Measurements from ENCODE around the gene SFI1. TPM values are rescaled to one million over a fixed set of nuclear protein-coding genes. Genes with fewer than 3 reads are reported as not detected.
A peak's percentile ranks its signal among the peaks of the same experiment; 100 is the strongest.

The SFI1 gene
- total RNA-seq, 1 experiment from 2014 or later = 61.6 TPM

DNA sequence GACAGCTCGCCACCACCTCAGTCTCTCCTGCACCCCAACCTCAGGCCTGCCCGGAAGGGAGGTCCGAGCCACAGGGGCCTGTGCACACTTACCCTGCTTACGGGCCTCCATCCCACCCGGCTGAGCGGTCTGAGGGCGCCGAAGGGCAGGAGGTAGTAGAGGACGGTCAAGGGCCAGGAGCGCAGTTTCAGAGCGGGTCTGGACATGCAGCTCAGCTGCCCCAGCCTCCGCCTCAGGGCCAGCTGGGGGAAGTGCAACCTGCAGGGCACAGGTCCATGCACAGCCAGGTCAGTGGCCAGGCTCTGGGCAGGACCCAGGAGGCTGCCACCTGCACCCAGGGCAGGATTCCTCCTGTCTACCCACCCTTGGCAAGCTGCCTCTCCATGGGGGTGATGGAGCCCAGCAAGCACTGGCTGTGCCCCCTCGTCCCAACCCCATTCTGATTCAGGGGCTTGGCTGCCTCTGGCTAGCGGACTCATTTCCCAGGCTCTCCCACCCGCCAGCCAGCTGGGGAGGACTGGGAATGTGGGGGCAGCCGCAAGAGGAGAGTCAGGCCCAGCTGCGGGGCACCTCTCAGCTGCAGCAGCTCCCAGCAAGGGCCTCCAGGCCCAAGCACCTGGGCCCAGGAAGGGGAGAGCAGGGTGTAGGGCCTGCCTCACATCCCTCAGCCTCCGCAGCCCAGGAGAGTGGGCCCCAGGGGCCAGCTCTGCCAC is 127.4 kb downstream of the SFI1 start:
- Histone ChIP-seq H3K27me3 (replicated peaks; ENCODE audit: insufficient read depth, low read depth, low read length, poor library complexity) (no peaks in the 10 kb centered on the region), H3K4me3 (ENCODE audit: low read depth, low read length, poor library complexity, severe bottlenecking) (no peak overlapping the region), H3K36me3 (ENCODE audit: insufficient read depth, low read length, poor library complexity, severe bottlenecking) (peaks cover 14% of the 10 kb centered on the region), H3K4me1 (ENCODE audit: insufficient read depth, low read length, poor library complexity, severe bottlenecking) (no peaks in the 10 kb centered on the region), H3K27ac (ENCODE audit: low read depth, low read length, poor library complexity, severe bottlenecking) (no peak overlapping the region), H3K9me3 (ENCODE audit: low read depth, low read length, poor library complexity, severe bottlenecking) (no peaks in the 10 kb centered on the region)
- intact Hi-C loops (cut with micrococcal nuclease; ENCODE audit: unreplicated experiment) = no loop called here
- BruUV-seq (replicated peaks) = no TSS peak
- DNase-seq (ENCODE audit: low spot score) = no peak
- ChIA-PET CTCF (no interaction called here), POLR2A (ENCODE audit: low non-redundant PET) (interaction anchor here (0.6 kb wide), 1 partner anchor 63 kb away, joined by 10 read pairs; no protein-coding TSS in a partner anchor)
- TF ChIP-seq EZH2 (IDR thresholded peaks at IDR 0.05; ENCODE audit: borderline replicate concordance, low read depth, low read length, poor library complexity, severe bottlenecking) = no peak
- TF ChIP-seq, protein P1, sequence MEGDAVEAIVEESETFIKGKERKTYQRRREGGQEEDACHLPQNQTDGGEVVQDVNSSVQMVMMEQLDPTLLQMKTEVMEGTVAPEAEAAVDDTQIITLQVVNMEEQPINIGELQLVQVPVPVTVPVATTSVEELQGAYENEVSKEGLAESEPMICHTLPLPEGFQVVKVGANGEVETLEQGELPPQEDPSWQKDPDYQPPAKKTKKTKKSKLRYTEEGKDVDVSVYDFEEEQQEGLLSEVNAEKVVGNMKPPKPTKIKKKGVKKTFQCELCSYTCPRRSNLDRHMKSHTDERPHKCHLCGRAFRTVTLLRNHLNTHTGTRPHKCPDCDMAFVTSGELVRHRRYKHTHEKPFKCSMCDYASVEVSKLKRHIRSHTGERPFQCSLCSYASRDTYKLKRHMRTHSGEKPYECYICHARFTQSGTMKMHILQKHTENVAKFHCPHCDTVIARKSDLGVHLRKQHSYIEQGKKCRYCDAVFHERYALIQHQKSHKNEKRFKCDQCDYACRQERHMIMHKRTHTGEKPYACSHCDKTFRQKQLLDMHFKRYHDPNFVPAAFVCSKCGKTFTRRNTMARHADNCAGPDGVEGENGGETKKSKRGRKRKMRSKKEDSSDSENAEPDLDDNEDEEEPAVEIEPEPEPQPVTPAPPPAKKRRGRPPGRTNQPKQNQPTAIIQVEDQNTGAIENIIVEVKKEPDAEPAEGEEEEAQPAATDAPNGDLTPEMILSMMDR (conservative IDR thresholded peaks at IDR 0.05; ENCODE audit: low read depth, low read length) = no peak

DNA sequence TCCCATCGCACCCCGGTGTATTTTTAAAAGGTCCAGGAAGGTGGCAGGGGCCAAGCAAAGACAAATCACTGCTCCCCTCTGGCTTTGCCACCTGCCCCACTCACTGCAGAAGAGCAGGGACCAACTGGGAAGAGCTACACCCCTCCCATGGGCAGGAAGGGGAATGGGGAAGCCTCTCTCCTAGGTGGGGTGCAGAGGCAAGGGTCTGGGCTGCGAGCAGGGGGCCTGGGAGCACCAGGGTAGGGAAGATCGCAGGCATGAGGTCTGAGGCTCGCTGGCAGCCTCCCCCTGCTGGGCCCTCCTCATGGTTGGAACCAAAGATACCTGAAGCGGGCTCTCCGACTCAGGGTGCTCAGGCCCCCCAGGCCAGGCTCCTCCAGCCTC is 128.9 kb downstream of the SFI1 start:
- intact Hi-C loops (cut with micrococcal nuclease; ENCODE audit: unreplicated experiment) = no loop called here
- no peak overlapping the region for H3K4me3 ChIP-seq (ENCODE audit: low read depth, low read length, poor library complexity, severe bottlenecking)
- no peak for DNase-seq (ENCODE audit: low spot score)
- ChIA-PET CTCF (no interaction called here), POLR2A (ENCODE audit: low non-redundant PET) (interaction anchor here (0.6 kb wide), 1 partner anchor 897 kb away, joined by 3 read pairs; no protein-coding TSS in a partner anchor)
- TF ChIP-seq EZH2 (IDR thresholded peaks at IDR 0.05; ENCODE audit: borderline replicate concordance, low read depth, low read length, poor library complexity, severe bottlenecking) = no peak
- TF ChIP-seq, protein P1 (conservative IDR thresholded peaks at IDR 0.05; ENCODE audit: low read depth, low read length) = no peak
- H3K4me1 ChIP-seq (ENCODE audit: insufficient read depth, low read length, poor library complexity, severe bottlenecking) = no peaks in the 10 kb centered on the region
- no peaks in the 10 kb centered on the region for H3K9me3 ChIP-seq (ENCODE audit: low read depth, low read length, poor library complexity, severe bottlenecking)
- no peaks in the 10 kb centered on the region for H3K27me3 ChIP-seq (replicated peaks; ENCODE audit: insufficient read depth, low read depth, low read length, poor library complexity)
- H3K36me3 ChIP-seq (ENCODE audit: insufficient read depth, low read length, poor library complexity, severe bottlenecking) = peaks cover 9% of the 10 kb centered on the region
- no TSS peak for BruUV-seq (replicated peaks)
- no peak overlapping the region for H3K27ac ChIP-seq (ENCODE audit: low read depth, low read length, poor library complexity, severe bottlenecking)

DNA sequence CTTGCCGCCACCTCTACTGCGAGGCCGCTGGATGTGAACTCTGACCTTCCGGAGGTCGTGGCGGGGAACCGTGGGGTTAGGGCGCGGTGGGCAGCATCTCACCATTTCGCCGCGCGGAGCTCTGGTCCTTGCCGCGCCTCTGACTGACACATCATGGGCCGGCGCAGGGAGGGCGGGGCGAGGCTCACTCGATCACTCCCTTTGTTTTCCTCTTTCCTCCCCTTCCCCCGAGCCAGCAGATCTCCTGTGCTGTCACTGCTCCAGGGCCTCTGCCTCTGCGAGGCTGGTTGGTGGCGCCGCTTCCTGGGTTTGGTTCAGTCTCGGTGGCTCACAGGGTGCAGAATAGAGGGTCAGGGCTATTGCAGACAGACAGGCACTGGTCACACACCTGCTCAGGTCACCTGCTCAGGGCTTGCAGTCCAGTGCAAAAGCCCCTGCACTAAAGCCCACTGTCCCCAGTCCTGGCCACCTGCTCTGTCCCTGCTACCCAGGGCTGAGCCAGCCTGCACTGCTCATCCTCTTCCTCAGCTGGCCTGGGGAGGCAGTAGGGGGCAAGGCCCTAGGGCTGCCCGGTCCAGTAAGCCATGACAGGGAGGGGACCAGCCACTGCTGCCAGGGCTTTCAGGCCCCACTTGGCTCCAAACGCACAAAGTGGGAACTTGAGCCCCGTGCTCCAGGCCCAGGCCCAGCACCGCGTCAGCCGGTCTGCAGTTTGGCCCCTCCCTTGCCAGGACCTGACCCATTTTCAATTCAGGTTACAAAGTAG is 129.5 kb downstream of the SFI1 start:
- intact Hi-C loops (cut with micrococcal nuclease; ENCODE audit: unreplicated experiment) = no loop called here
- no peaks in the 10 kb centered on the region for H3K9me3 ChIP-seq (ENCODE audit: low read depth, low read length, poor library complexity, severe bottlenecking)
- no peak for DNase-seq (ENCODE audit: low spot score)
- no peaks in the 10 kb centered on the region for H3K27me3 ChIP-seq (replicated peaks; ENCODE audit: insufficient read depth, low read depth, low read length, poor library complexity)
- ChIA-PET POLR2A (ENCODE audit: low non-redundant PET) (interaction anchor here (0.6 kb wide), 1 partner anchor 898 kb away, joined by 3 read pairs; no protein-coding TSS in a partner anchor), CTCF (no interaction called here)
- H3K4me1 ChIP-seq (ENCODE audit: insufficient read depth, low read length, poor library complexity, severe bottlenecking) = peaks cover 1% of the 10 kb centered on the region
- no peak for TF ChIP-seq EZH2 (IDR thresholded peaks at IDR 0.05; ENCODE audit: borderline replicate concordance, low read depth, low read length, poor library complexity, severe bottlenecking)
- TF ChIP-seq, protein P1 (conservative IDR thresholded peaks at IDR 0.05; ENCODE audit: low read depth, low read length) = no peak
- H3K27ac ChIP-seq (ENCODE audit: low read depth, low read length, poor library complexity, severe bottlenecking) = peak overlapping the region; percentile 42
- no peak overlapping the region for H3K4me3 ChIP-seq (ENCODE audit: low read depth, low read length, poor library complexity, severe bottlenecking)
- H3K36me3 ChIP-seq (ENCODE audit: insufficient read depth, low read length, poor library complexity, severe bottlenecking) = peaks cover 3% of the 10 kb centered on the region
- BruUV-seq (replicated peaks) = no TSS peak
